DMS53 (cell line): ENCODE results near the gene SLC22A3.
"Not testable (repeated sequence)": the region's sequence is repeated elsewhere in the genome, so short reads cannot be mapped to it uniquely, and the experiment has no call there.

ENCODE experiments used
- DNase-seq: peaks from one replicate; lab custom pipeline; 2025; lab: John Stamatoyannopoulos, UW

The SLC22A3 gene

GRCh38 chr6:160374836-160375560 lies 26.8 kb downstream of the SLC22A3 start:
- DNase-seq: no peak

DNA sequence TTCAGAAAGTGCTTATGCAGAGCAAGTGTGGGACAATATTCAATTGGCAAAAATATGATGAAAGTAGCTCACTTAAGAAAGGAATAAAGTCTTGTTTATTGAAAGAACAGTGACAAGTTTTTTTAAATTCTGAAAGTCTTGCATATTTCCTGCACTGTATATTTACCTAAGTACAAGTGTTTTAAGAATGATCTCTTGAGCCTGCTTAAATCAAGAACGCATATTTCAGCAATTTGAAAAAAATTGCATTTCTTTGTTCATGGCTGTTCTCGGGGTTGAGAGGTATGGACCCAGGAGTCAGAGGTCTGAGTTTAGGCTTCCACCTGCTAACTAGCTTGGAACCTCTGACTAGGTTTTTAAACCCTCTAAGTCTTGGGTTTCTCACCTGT lies 27.4 kb downstream of the SLC22A3 start:
- DNase-seq: no peak

DNA sequence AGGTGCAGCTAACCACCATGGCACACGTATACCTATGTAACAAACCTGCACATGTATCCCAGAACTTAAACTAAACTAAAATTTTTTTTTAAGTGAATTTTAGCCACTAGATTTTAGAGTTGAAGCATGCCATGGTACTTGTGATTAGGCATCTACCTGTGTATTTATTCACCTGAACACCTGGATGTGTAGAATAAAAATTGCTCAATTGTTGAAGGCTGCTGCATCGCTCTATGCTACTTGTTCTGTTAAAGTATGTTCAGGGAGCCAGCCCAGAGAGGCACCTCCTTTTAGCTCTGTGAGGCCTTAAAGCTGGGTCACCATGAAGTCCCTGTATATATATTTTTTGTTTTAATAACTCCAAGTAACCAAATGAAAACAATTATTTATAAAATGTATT lies 28.3 kb downstream of the SLC22A3 start:
- DNase-seq: no peak

- DNase-seq: no peak
These were observed 30.0 kb downstream of the SLC22A3 start for GRCh38 chr6:160378218-160378617.

- no peak for DNase-seq
These were observed 30.7 kb downstream of the SLC22A3 start for GRCh38 chr6:160378882-160379281.

DNA sequence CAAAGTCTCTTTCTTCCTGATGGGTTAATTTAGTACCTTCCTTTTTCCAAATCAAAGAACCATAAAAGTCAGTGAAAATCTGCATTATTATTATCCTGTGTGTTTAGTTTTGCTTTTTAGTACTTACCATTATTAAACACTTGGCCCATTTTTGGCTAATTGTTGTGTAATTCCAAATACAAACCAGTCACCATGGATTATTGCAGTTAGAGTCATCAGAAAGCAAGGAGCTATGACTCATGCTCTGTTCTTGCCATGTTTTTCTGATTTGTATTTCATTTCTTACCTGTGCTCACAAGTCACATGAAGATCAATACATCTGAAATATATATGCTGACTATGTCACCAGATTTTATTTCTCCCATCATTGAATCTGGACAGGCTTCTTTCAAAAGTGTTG lies 31.3 kb downstream of the SLC22A3 start:
- DNase-seq: no peak

DNA sequence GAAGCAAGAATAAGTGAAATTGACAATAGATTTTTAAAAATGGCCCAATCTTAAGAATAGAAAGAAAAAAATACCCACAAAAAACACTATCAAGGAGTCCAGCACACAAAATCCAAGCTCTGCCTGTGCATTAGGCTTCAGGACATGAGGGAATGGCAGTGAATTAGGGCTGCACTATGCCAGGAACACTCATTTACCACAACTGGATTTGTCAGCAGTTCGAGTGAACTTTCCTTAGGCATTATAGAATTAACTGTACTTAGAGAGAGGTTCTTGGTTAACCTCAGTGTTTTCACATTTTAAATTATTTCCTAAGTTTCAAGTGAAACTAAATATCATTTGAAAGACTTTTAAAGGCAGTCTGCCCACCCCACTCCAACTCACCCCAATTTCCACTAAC lies 34.8 kb downstream of the SLC22A3 start:
- DNase-seq: no peak

DNA sequence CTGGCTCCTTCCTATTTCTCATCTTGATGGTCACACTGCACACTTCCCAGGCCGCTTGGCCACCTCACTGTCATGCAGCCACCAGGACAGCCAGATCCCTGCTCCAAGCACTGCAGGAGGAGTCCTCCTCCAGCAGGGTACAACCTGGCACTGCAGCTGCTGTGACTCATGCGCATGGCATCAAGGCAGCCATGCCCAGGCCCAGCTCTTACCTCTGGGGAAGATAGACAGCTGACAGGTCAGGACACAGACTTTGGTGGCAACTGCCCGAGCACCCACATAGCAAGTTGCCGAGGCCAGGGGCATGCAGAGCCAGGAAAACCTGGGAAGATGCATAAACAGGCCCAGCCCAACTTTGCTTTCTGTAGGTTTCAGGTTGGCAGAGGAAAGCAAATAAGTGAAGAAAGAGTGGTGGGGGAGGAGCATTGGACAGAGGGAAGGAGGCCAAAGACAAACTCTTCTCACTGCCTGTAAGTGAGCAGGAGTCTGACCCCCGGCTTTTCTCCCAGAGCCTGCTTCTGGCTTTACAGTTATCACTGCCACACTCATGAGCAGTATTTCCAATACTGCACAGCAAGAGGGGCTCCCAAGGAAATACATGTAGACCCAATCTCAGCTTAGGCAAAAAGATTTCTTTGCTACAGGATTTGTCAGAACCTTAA lies 38.8 kb downstream of the SLC22A3 start:
- DNase-seq: peak; percentile 74

GRCh38 chr6:160387916-160388643 lies 39.9 kb downstream of the SLC22A3 start:
- no peak for DNase-seq

- no peak for DNase-seq
These were observed 40.7 kb downstream of the SLC22A3 start for GRCh38 chr6:160388922-160389321.

DNA sequence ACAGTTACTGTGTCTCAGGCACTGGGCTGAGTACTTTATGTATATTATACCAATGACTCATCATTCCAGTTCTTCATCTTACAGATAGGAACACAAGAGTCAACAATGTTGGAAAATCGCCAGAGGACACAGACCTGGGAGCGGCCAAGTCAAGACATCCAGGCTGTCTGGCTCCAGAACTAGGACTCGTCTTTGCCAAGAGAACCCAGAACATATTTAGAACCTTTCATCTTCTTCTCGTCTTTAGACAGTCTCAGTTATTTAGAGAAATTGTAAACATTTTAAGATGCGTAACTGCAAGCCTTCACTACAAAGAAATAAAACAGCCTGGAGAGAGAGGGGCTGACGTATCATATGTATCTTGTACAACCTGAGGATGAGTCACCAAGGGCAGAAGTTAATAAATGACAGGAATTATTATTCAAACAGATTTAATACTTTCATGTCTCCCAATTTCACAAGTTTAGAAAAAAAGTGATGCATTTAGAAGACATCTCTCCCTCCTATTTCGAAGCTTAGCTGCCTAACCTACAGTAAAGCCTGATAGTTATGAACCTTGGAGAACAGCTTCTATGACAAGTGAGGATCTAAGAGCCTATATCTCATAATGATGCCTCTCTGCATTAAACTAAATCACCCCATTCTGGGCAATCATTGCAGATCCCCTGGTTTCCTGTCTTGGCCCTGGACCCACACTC lies 43.4 kb downstream of the SLC22A3 start:
- peak; percentile 94 for DNase-seq

DNA sequence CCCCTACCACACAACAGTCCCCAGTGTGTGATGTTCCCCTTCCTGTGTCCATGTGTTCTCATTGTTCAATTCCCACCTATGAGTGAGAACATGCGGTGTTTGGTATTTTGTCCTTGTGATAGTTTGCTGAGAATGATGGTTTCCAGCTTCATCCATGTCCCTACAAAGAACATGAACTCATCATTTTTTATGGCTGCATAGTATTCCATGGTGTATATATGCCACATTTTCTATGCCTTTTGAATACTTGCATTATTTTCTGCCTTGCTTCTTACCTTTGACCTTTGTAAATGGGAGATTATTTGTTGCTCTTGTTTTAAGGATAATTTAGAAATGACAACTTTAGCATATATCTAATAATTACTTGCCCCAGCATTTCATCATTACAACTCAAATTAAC lies 45.3 kb downstream of the SLC22A3 start:
- DNase-seq: not testable (repeated sequence)

DNA sequence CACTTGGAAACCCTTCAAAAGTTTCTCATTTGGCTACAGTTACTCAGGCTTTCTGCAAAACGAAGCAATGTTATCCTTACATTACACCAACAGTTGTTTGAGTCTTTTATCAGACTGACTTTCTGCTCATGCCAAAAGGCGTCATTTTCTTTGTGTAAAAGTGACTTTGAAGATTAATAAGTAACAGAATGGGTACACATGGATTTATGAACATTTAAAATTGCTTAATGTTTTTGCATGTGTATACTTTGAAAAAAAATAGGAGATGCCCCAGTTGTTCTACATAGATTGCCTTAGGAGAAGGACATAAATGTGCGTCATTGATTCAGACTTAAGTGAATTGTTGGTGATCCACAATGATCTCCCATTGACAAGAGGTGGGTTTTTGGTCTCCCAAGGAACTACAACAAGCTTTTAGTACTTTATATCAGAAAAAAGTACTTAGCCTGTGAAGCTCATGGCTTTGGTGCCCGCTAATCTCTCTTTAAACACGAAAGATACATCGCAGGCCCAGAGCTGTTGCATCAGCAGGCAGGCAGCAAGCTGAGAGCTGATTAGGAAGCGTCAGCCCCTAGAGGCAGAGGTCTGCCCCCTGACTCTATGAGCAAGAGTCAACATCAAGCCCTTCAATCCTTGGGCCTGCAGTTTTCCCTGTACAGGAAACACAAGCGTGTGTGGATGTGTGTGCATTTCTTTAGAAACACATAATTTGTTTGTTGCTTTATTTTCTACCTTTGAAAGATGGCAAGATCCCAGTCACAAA lies 45.9 kb downstream of the SLC22A3 start:
- DNase-seq: peak; percentile 11

- DNase-seq: peak; percentile 8
These were observed 46.5 kb downstream of the SLC22A3 start for GRCh38 chr6:160394654-160395035.

- DNase-seq: no peak
These were observed 47.0 kb downstream of the SLC22A3 start for GRCh38 chr6:160395187-160395586.

DNA sequence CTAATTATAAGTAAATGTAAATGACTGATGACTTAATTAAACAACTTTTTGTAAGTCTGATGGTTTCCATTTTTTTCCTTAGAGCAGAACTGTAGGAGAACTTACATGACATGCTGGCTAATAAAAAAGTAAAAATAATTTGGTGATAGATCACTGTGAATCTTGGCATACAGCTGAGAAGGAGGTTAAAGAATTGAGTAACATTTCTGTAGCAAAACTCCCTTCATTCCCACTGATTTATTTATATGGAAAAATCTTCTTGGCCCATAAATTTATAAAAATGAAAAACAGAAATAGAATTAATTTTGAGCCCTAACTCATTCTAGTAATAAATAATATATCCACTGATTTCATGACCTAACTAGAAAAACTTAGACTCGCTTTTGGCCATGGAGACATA lies 48.1 kb downstream of the SLC22A3 start:
- no peak for DNase-seq

DNA sequence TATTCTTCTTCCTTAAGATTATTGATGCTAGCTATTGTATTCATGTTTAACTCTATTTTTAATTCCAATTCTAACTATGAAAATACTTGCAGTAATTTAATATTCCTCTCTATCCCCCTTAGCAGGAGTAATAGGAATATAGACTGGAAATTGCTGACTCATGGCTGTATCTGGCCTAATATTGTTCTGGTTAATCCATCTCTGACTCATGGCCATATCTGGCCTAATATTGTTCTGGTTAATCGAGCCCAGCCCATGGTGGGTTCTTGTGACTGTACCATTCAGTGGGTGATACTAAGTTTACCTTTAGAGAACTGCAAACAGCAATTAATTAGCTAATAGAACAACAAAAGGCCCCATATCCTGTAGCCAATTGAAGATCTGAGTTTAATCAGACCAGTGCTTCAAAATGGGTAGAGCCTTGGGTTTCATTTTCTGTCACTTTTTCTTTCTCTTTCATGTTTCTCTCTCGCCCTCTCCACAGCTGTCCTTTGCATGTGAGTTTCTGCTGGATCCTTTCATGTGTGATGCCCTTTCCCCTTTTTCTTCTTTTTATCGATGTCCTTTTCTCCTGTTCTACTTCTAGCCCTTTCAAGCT lies 50.6 kb downstream of the SLC22A3 start:
- DNase-seq: peak; percentile 23

DNA sequence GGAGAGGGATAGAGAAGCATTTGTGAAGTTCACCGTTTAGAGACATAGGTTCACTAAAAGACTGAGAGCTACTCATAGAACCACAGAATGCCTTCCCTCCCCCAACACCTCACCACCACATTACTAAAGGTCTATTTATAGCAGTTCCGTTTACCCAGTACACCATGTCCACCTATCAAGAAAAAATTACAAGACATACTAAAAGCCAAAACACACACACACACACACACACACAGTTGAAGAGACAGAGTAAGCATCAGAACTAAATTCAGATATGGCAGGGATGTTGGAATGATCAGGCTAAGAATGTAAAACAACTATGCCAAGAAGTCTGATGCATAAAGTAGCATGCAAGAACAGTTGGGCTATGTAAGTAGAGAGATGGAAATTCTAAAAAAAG lies 52.3 kb downstream of the SLC22A3 start:
- DNase-seq: no peak

- peak; percentile 32 for DNase-seq
These were observed 60.4 kb downstream of the SLC22A3 start for GRCh38 chr6:160408528-160408927.

GRCh38 chr6:160412993-160413392 lies 64.8 kb downstream of the SLC22A3 start:
- no peak for DNase-seq

- no peak for DNase-seq
These were observed 69.0 kb downstream of the SLC22A3 start for GRCh38 chr6:160417146-160417545.
